ENCODE results near the gene ATP1A4.

- TF ChIP-seq POLR2A (IDR thresholded peaks at IDR 0.05; ENCODE audit: low read depth, low read length) (no peak), TAF1 (IDR thresholded peaks at IDR 0.05; ENCODE audit: borderline replicate concordance, low read depth, low read length) (no peak), POLR2AphosphoS5 (IDR thresholded peaks at IDR 0.05; ENCODE audit: low read depth, low read length) (no peak)
Measured at GRCh38 chr1:160128636-160129035, 22.8 kb upstream of the ATP1A4 start.

All from GM12892 (cell line).